Measurements from ENCODE around the gene TMEM269.

The TMEM269 gene

DNA sequence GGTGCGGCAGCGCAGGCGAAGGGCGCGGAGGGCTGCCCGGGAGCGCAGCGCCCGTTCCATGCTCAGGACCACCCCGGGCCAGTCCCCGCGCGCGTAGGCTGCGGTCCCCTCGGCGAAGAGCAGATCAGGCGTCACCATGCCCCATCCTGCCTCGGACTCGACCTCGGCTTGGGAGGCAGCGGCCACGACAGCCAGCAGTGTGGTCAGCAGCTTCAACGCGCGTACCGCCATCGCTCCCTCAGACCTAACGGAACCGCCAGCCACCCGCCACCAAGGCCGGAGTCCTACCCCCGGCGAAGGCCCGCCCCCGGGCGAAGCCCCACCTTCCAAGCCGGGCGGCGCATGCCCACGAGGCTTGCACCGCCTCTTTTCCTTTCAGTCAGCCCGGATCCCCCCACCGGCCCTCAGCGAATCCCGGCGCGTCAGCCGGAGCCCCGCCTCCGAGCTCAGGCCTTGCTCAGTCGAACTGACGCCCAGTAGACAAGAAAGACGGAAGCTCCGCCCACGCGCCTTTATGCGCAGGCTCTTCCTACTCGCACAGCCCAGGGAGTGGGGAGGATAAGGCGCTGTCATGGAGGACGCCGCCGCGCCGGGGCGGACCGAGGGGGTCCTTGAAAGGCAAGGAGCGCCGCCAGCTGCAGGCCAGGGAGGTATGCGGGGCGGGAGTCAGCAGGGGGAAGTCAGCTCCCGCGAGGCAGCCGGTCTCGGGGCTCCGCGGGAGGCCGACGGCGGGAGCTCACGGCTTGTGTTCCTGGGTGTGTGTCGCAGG is 17.9 kb upstream of the TMEM269 start, which contains the start of the genes C1orf50 and P3H1:
Gene C1orf50 (plus strand): TSS at position 509 of the 769 bp plus-strand sequence. CDS start 63 bp downstream, at position 572.
Gene P3H1 (minus strand): TSS at position 288 of the 769 bp plus-strand sequence. CDS start 57 bp downstream, at position 231.
- peak within 1 kb of the TSS; percentile 61 for H4K12ac ChIP-seq (ENCODE audit: low read depth, low read length)
- no peaks in the 10 kb centered on the region for H3K27me3 ChIP-seq (ENCODE audit: insufficient read depth, low read length)

GRCh38 chr1:42767510-42768000 is 17.2 kb upstream of the TMEM269 start:
- H3K79me1 ChIP-seq (ENCODE audit: low read length), result peaks cover 13% of the 10 kb centered on the region

More for the DNA sequence above, 17.9 kb upstream of the TMEM269 start, which contains the start of the genes C1orf50 and P3H1:
- Histone ChIP-seq H3K4me3 (ENCODE audit: low read depth, low read length) (peak within 1 kb of the TSS; percentile 95), H3K4me2 (ENCODE audit: low read length) (peak within 1 kb of the TSS; percentile 96), H4K8ac (ENCODE audit: low read depth, low read length) (peak within 1 kb of the TSS; percentile 88), H3K36me3 (ENCODE audit: control insufficient read depth in 1 of 2, insufficient read depth in 2 of 2, low read length in 2 of 2) (peaks cover 3 to 4% of the 10 kb centered on the region in 2 experiments), H3K79me1 (ENCODE audit: low read length) (peaks cover 13% of the 10 kb centered on the region), H2BK120ac (ENCODE audit: insufficient read depth, low read length, poor library complexity) (peak within 1 kb of the TSS; percentile 64), H2AFZ (ENCODE audit: insufficient read depth, low read length, poor library complexity) (peak within 1 kb of the TSS; percentile 95), H3K9me3 (ENCODE audit: insufficient read depth, low read depth, low read length) (no peaks in the 10 kb centered on the region), H3K14ac (ENCODE audit: low read length) (peak within 1 kb of the TSS; percentile 87), H3K9ac (ENCODE audit: low read length) (peak within 1 kb of the TSS; percentile 90), H3K79me2 (ENCODE audit: control insufficient read depth, insufficient read depth, low read length, poor library complexity) (peaks cover 13% of the 10 kb centered on the region), H3K18ac (ENCODE audit: low read length) (peak within 1 kb of the TSS; percentile 98), H2BK12ac (ENCODE audit: low read length) (no peak within 1 kb of the TSS), H3K4me1 (ENCODE audit: control insufficient read depth in 1 of 2, insufficient read depth in 2 of 2, low read length in 2 of 2) (peaks cover 0 to 3% of the 10 kb centered on the region in 2 experiments), H3K27ac (ENCODE audit: low read depth, low read length) (peak within 1 kb of the TSS; percentile 54), H2AK5ac (ENCODE audit: low read length) (peak within 1 kb of the TSS; percentile 76), H2BK5ac (ENCODE audit: low read depth, low read length, poor library complexity) (peak within 1 kb of the TSS; percentile 65), H3K4ac (ENCODE audit: low read depth, low read length) (peak within 1 kb of the TSS; percentile 57), H4K91ac (ENCODE audit: low read depth, low read length) (peak within 1 kb of the TSS; percentile 82), H3K23ac (ENCODE audit: low read length) (peak within 1 kb of the TSS; percentile 18)
- no CpG with 5 or more reads among the region's 82 CpGs for WGBS (ENCODE audit: extremely low coverage, insufficient coverage, insufficient read length)
- peak; percentile 100 for DNase-seq

GRCh38 chr1:42768172-42768571 is 16.6 kb upstream of the TMEM269 start:
- no peak overlapping the region for H4K8ac ChIP-seq (ENCODE audit: low read depth, low read length)
- no CpG with 5 or more reads among the region's 2 CpGs for WGBS (ENCODE audit: extremely low coverage, insufficient coverage, insufficient read length)
- H3K23ac ChIP-seq (ENCODE audit: low read length), result no peak overlapping the region
- no peak overlapping the region for H3K4ac ChIP-seq (ENCODE audit: low read depth, low read length)
- H3K27me3 ChIP-seq (ENCODE audit: insufficient read depth, low read length), result no peaks in the 10 kb centered on the region
- no peak for DNase-seq
- H3K9ac ChIP-seq (ENCODE audit: low read length), result no peak overlapping the region
- H2BK12ac ChIP-seq (ENCODE audit: low read length), result no peak overlapping the region
- no peak overlapping the region for H2AFZ ChIP-seq (ENCODE audit: insufficient read depth, low read length, poor library complexity)
- H3K4me2 ChIP-seq (ENCODE audit: low read length), result peak overlapping the region; percentile 96
- H2BK5ac ChIP-seq (ENCODE audit: low read depth, low read length, poor library complexity), result no peak overlapping the region
- H3K27ac ChIP-seq (ENCODE audit: low read depth, low read length), result no peak overlapping the region
- H3K4me3 ChIP-seq (ENCODE audit: low read depth, low read length), result no peak overlapping the region
- no peak overlapping the region for H4K12ac ChIP-seq (ENCODE audit: low read depth, low read length)
- no peaks in the 10 kb centered on the region for H3K9me3 ChIP-seq (ENCODE audit: insufficient read depth, low read depth, low read length)
- H3K14ac ChIP-seq (ENCODE audit: low read length), result no peak overlapping the region
- no peak overlapping the region for H2BK120ac ChIP-seq (ENCODE audit: insufficient read depth, low read length, poor library complexity)
- H3K36me3 ChIP-seq (ENCODE audit: control insufficient read depth in 1 of 2, insufficient read depth in 2 of 2, low read length in 2 of 2), result no peaks in the 10 kb centered on the region
- peaks cover 13% of the 10 kb centered on the region for H3K79me2 ChIP-seq (ENCODE audit: control insufficient read depth, insufficient read depth, low read length, poor library complexity)
- peaks cover 0 to 3% of the 10 kb centered on the region in 2 experiments for H3K4me1 ChIP-seq (ENCODE audit: control insufficient read depth in 1 of 2, insufficient read depth in 2 of 2, low read length in 2 of 2)
- H3K18ac ChIP-seq (ENCODE audit: low read length), result no peak overlapping the region
- no peak overlapping the region for H2AK5ac ChIP-seq (ENCODE audit: low read length)
- H4K91ac ChIP-seq (ENCODE audit: low read depth, low read length), result no peak overlapping the region
- peaks cover 13% of the 10 kb centered on the region for H3K79me1 ChIP-seq (ENCODE audit: low read length)

More at GRCh38 chr1:42767510-42768000, 17.2 kb upstream of the TMEM269 start:
- Histone ChIP-seq H3K4me3 (ENCODE audit: low read depth, low read length) (peak overlapping the region; percentile 93), H4K8ac (ENCODE audit: low read depth, low read length) (peak overlapping the region; percentile 88), H2BK5ac (ENCODE audit: low read depth, low read length, poor library complexity) (peak overlapping the region; percentile 65), H3K14ac (ENCODE audit: low read length) (peak overlapping the region; percentile 87), H2BK120ac (ENCODE audit: insufficient read depth, low read length, poor library complexity) (peak overlapping the region; percentile 49), H2AFZ (ENCODE audit: insufficient read depth, low read length, poor library complexity) (peak overlapping the region; percentile 85), H3K4me2 (ENCODE audit: low read length) (peak overlapping the region; percentile 96), H2BK12ac (ENCODE audit: low read length) (no peak overlapping the region), H3K36me3 (ENCODE audit: control insufficient read depth in 1 of 2, insufficient read depth in 2 of 2, low read length in 2 of 2) (no peaks in the 10 kb centered on the region), H3K27ac (ENCODE audit: low read depth, low read length) (peak overlapping the region; percentile 42), H2AK5ac (ENCODE audit: low read length) (peak overlapping the region; percentile 21), H4K12ac (ENCODE audit: low read depth, low read length) (peak overlapping the region; percentile 47), H3K4ac (ENCODE audit: low read depth, low read length) (peak overlapping the region; percentile 24), H3K18ac (ENCODE audit: low read length) (peak overlapping the region; percentile 83), H3K9ac (ENCODE audit: low read length) (peak overlapping the region; percentile 90), H3K27me3 (ENCODE audit: insufficient read depth, low read length) (no peaks in the 10 kb centered on the region), H3K9me3 (ENCODE audit: insufficient read depth, low read depth, low read length) (no peaks in the 10 kb centered on the region), H4K91ac (ENCODE audit: low read depth, low read length) (peak overlapping the region; percentile 49), H3K4me1 (ENCODE audit: control insufficient read depth in 1 of 2, insufficient read depth in 2 of 2, low read length in 2 of 2) (peaks cover 0 to 3% of the 10 kb centered on the region in 2 experiments), H3K79me2 (ENCODE audit: control insufficient read depth, insufficient read depth, low read length, poor library complexity) (peaks cover 13% of the 10 kb centered on the region), H3K23ac (ENCODE audit: low read length) (peak overlapping the region; percentile 18)
- peak in 1 of 2 donors; percentile 28 for DNase-seq
- no CpG with 5 or more reads among the region's 23 CpGs for WGBS (ENCODE audit: extremely low coverage, insufficient coverage, insufficient read length)

DNA sequence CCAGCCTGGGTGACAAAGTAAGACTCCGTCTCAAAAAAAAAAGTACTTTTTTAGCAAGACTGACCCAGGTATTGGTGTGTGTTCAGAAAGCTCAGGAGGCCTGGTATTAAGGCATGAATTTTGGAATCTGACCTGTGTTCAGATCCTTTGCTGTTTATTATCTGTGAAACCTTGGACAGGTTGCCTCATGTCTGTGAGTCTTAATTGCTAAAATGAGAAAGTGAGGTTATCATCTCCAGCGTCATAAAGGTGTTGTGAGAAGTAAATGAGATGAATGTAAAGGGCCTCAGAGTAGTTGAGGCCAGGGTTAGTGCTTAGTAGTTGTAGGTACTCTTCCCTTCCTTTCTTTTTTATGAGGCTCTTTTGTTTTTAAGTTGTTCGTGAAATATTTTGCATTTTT is 15.0 kb upstream of the TMEM269 start:
- Histone ChIP-seq H2AFZ (ENCODE audit: insufficient read depth, low read length, poor library complexity) (no peak overlapping the region), H3K4me1 (ENCODE audit: control insufficient read depth in 1 of 2, insufficient read depth in 2 of 2, low read length in 2 of 2) (peaks cover 0 to 2% of the 10 kb centered on the region in 2 experiments), H3K27me3 (ENCODE audit: insufficient read depth, low read length) (no peaks in the 10 kb centered on the region), H3K23ac (ENCODE audit: low read length) (no peak overlapping the region), H3K79me2 (ENCODE audit: control insufficient read depth, insufficient read depth, low read length, poor library complexity) (peaks cover 13% of the 10 kb centered on the region), H3K4ac (ENCODE audit: low read depth, low read length) (peak overlapping the region; percentile 15), H3K9me3 (ENCODE audit: insufficient read depth, low read depth, low read length) (no peaks in the 10 kb centered on the region), H3K79me1 (ENCODE audit: low read length) (peaks cover 13% of the 10 kb centered on the region), H3K14ac (ENCODE audit: low read length) (no peak overlapping the region), H2BK120ac (ENCODE audit: insufficient read depth, low read length, poor library complexity) (no peak overlapping the region), H2BK5ac (ENCODE audit: low read depth, low read length, poor library complexity) (no peak overlapping the region), H3K9ac (ENCODE audit: low read length) (no peak overlapping the region), H3K18ac (ENCODE audit: low read length) (no peak overlapping the region), H4K91ac (ENCODE audit: low read depth, low read length) (no peak overlapping the region), H2BK12ac (ENCODE audit: low read length) (no peak overlapping the region), H3K36me3 (ENCODE audit: control insufficient read depth in 1 of 2, insufficient read depth in 2 of 2, low read length in 2 of 2) (peaks cover 3% of the 10 kb centered on the region in 2 experiments), H4K8ac (ENCODE audit: low read depth, low read length) (no peak overlapping the region), H3K4me3 (ENCODE audit: low read depth, low read length) (no peak overlapping the region), H3K4me2 (ENCODE audit: low read length) (no peak overlapping the region), H2AK5ac (ENCODE audit: low read length) (no peak overlapping the region), H4K12ac (ENCODE audit: low read depth, low read length) (no peak overlapping the region), H3K27ac (ENCODE audit: low read depth, low read length) (no peak overlapping the region)
- no peak for DNase-seq
- no CpG with 5 or more reads among the region's 3 CpGs for WGBS (ENCODE audit: extremely low coverage, insufficient coverage, insufficient read length)
